GM23248 (cell line): ENCODE results near the gene SETMAR. TPM values are rescaled to one million over a fixed set of nuclear protein-coding genes. Genes with fewer than 3 reads are reported as not detected.

ENCODE experiments used
- DNase-seq: peaks from one replicate; pipeline ENCODE4 v3.0.0-alpha.2; 2015
- H2AFZ ChIP-seq: fragments of 200-600 bp; sonication (generic); 2 replicates; pipeline ENCODE4 v1.6.1; 2016; ENCODE audit warnings: antibody characterized with exemption
- H3F3A ChIP-seq: fragments of 200-600 bp; sonication (generic); 2 replicates; pipeline ENCODE4 v1.6.1; 2016; ENCODE audit warnings: mild to moderate bottlenecking, antibody characterized with exemption, mixed run types; ENCODE audit not compliant: insufficient read depth
- H3K27ac ChIP-seq: fragments of 200-600 bp; sonication (generic); 2 replicates; pipeline ENCODE4 v1.5.1; 2016; ENCODE audit warnings: mild to moderate bottlenecking
- H3K27me3 ChIP-seq: fragments of 200-600 bp; sonication (generic); replicated peaks from 2 replicates; pipeline ENCODE4 v1.6.1; 2016; ENCODE audit warnings: mild to moderate bottlenecking; ENCODE audit not compliant: insufficient read depth
- H3K36me3 ChIP-seq: fragments of 200-600 bp; sonication (generic); 2 replicates; pipeline ENCODE4 v1.6.1; 2016; ENCODE audit warnings: low read depth, mild to moderate bottlenecking
- H3K4me1 ChIP-seq: fragments of 200-600 bp; sonication (generic); 2 replicates; pipeline ENCODE4 v1.6.1; 2016; ENCODE audit warnings: mild to moderate bottlenecking; ENCODE audit not compliant: insufficient read depth
- H3K4me2 ChIP-seq: fragments of 200-600 bp; sonication (generic); one replicate; pipeline ENCODE4 v1.6.1; 2016; ENCODE audit warnings: mild to moderate bottlenecking; ENCODE audit not compliant: unreplicated experiment
- H3K4me3 ChIP-seq: fragments of 200-600 bp; sonication (generic); 2 replicates; pipeline ENCODE4 v1.5.1; 2016; ENCODE audit warnings: mild to moderate bottlenecking
- H3K79me2 ChIP-seq: fragments of 200-600 bp; sonication (generic); 2 replicates; pipeline ENCODE4 v1.6.1; 2016; ENCODE audit warnings: mild to moderate bottlenecking; ENCODE audit not compliant: insufficient read depth
- H3K9ac ChIP-seq: fragments of 200-600 bp; sonication (generic); 2 replicates; pipeline ENCODE4 v1.6.1; 2016; ENCODE audit warnings: mild to moderate bottlenecking
- H3K9me2 ChIP-seq: fragments of 200-600 bp; sonication (generic); 2 replicates; pipeline ENCODE4 v1.6.1; 2016; ENCODE audit warnings: mixed run types, mild to moderate bottlenecking, moderate library complexity; ENCODE audit not compliant: insufficient read depth
- H3K9me3 ChIP-seq: fragments of 200-600 bp; sonication (generic); one replicate; pipeline ENCODE4 v1.6.1; 2017; ENCODE audit warnings: low read depth
- H4K20me1 ChIP-seq: fragments of 200-600 bp; sonication (generic); 2 replicates; pipeline ENCODE4 v1.6.0; 2016; ENCODE audit not compliant: insufficient read depth
- EZH2 ChIP-seq: fragments of 200-600 bp; sonication (generic); IDR thresholded peaks from 2 replicates; pipeline ENCODE4 v1.6.1; 2018; ENCODE audit warnings: antibody characterized with exemption, mild to moderate bottlenecking; ENCODE audit not compliant: insufficient read depth, poor library complexity, severe bottlenecking
- EZH2phosphoT487 ChIP-seq: fragments of 200-600 bp; sonication (generic); IDR thresholded peaks from 2 replicates; pipeline ENCODE4 v1.6.1; 2018; ENCODE audit warnings: antibody characterized with exemption, moderate library complexity, mild to moderate bottlenecking, low read depth; ENCODE audit not compliant: insufficient read depth
- WGBS, 2 experiments: methylation state at CpG; one replicate each; pipeline ENCODE4 v1.1.6; 2015 to 2017; ENCODE audit warnings: low lambda C conversion rate in 2 of 2, low coverage in 1 of 2; ENCODE audit errors: missing lambda C conversion rate in 2 of 2; 5-methylcytosine and 5-hydroxymethylcytosine counted together
- in situ Hi-C: fragments of 300-500 bp; cut with MboI; formaldehyde crosslinking; loops from 2 replicates; pipeline ENCODE4 v1.15.0; 2020
- polyA plus RNA-seq: library from polyadenylated mRNA; unstranded; fragments of >200 nt; fragmentation: Nextera tagmentation; extraction: Ambion mirVana; gene quantifications from 2 replicates; pipeline ENCODE4 v1.2.1, GENCODE V29; 2016
- total RNA-seq: library from RNA; depleted of rRNA; stranded (reverse); fragments of >200 nt; shearing (Covaris generic); gene quantifications from 2 replicates; pipeline ENCODE4 v1.2.3, GENCODE V29; 2014; rRNA removed

SETMAR gene
- total and polyA plus RNA-seq, 2 experiments from 2014 or later: 7.2 to 12.5 TPM

DNA sequence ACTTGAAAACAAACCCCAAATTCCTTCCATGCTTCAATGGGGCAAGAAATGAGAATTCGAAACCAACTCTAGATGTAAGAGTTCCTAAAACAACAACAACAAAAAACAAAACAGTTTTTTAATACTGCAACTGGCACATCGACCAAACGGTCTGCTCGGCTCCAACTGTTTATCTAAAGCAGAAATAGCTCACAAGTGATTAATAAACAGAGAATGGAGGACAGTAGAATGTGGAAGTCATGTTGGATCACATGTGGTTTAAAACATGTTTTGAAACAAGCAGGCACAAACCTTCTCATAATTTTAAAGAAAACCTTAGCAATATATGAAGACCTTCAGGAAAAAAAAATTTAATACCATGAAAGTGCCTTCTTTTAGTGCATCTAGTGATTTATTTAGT is 55.1 kb downstream of the SETMAR start:
- no peaks in the 10 kb centered on the region for H3K9me2 ChIP-seq
- H3K4me2 ChIP-seq: no peak overlapping the region
- H3K27ac ChIP-seq: no peak overlapping the region
- H3K4me3 ChIP-seq: no peak overlapping the region
- TF ChIP-seq EZH2phosphoT487 (no peak), EZH2 (no peak)
- H3K79me2 ChIP-seq: no peaks in the 10 kb centered on the region
- H3K36me3 ChIP-seq: no peaks in the 10 kb centered on the region
- no peak for DNase-seq
- H2AFZ ChIP-seq: no peak overlapping the region
- in situ Hi-C loops: no loop called here
- no peaks in the 10 kb centered on the region for H3K9me3 ChIP-seq
- 89 to 91% methylated on average over 4 of the region's 4 CpGs for WGBS, 2 experiments
- H4K20me1 ChIP-seq: no peaks in the 10 kb centered on the region
- no peak overlapping the region for H3K9ac ChIP-seq
- H3F3A ChIP-seq: no peaks in the 10 kb centered on the region
- H3K27me3 ChIP-seq: no peaks in the 10 kb centered on the region
- 0 out of 2 replicates have a peak, but pooled peaks cover 4% of the 10 kb centered on the region for H3K4me1 ChIP-seq

- no peaks in the 10 kb centered on the region for H3F3A ChIP-seq
- DNase-seq: no peak
- no peak for TF ChIP-seq EZH2
- no peak for TF ChIP-seq EZH2phosphoT487
- H3K4me1 ChIP-seq: 0 out of 2 replicates have a peak, but pooled peaks cover 4% of the 10 kb centered on the region
- H3K36me3 ChIP-seq: no peaks in the 10 kb centered on the region
- H2AFZ ChIP-seq: no peak overlapping the region
- no peaks in the 10 kb centered on the region for H3K9me3 ChIP-seq
- no peak overlapping the region for H3K27ac ChIP-seq
- H4K20me1 ChIP-seq: no peaks in the 10 kb centered on the region
- no peak overlapping the region for H3K9ac ChIP-seq
- no peaks in the 10 kb centered on the region for H3K79me2 ChIP-seq
- no peaks in the 10 kb centered on the region for H3K27me3 ChIP-seq
- in situ Hi-C loops: no loop called here
- H3K4me3 ChIP-seq: no peak overlapping the region
- H3K9me2 ChIP-seq: no peaks in the 10 kb centered on the region
- 94 to 96% methylated on average over 12 of the region's 12 CpGs for WGBS, 2 experiments
- no peak overlapping the region for H3K4me2 ChIP-seq
These were observed 56.8 kb downstream of the SETMAR start for GRCh38 chr3:4359805-4360502.

DNA sequence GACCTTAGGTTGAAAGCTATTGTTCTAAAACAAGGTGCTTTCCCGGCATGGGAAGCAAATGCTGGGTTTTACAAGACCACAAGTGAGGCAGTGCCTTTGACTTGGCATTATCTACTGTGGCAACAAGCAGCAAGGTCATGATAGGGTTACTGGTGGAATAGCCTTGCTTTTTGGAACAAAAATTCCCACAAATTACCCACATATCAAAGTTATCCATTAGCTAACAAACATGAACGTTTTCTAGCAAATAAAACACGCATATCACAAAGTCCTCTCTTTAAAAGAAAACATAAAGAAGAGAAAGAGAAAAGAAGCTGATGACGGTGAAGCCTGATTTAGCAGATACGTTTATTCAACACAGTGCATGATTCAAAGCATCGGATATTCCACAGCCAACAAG is 57.6 kb downstream of the SETMAR start:
- H3K9me2 ChIP-seq: no peaks in the 10 kb centered on the region
- TF ChIP-seq EZH2: no peak
- no peak for TF ChIP-seq EZH2phosphoT487
- no peaks in the 10 kb centered on the region for H3K27me3 ChIP-seq
- 78 to 80% methylated on average over 6 of the region's 6 CpGs for WGBS, 2 experiments
- no peaks in the 10 kb centered on the region for H4K20me1 ChIP-seq
- H2AFZ ChIP-seq: no peak overlapping the region
- no peak overlapping the region for H3K9ac ChIP-seq
- H3K4me2 ChIP-seq: no peak overlapping the region
- no peaks in the 10 kb centered on the region for H3K36me3 ChIP-seq
- no peaks in the 10 kb centered on the region for H3F3A ChIP-seq
- H3K4me3 ChIP-seq: no peak overlapping the region
- in situ Hi-C loops: no loop called here
- H3K4me1 ChIP-seq: 0 out of 2 replicates have a peak, but pooled peaks cover 1% of the 10 kb centered on the region
- no peak overlapping the region for H3K27ac ChIP-seq
- no peaks in the 10 kb centered on the region for H3K79me2 ChIP-seq
- no peaks in the 10 kb centered on the region for H3K9me3 ChIP-seq
- DNase-seq: no peak

DNA sequence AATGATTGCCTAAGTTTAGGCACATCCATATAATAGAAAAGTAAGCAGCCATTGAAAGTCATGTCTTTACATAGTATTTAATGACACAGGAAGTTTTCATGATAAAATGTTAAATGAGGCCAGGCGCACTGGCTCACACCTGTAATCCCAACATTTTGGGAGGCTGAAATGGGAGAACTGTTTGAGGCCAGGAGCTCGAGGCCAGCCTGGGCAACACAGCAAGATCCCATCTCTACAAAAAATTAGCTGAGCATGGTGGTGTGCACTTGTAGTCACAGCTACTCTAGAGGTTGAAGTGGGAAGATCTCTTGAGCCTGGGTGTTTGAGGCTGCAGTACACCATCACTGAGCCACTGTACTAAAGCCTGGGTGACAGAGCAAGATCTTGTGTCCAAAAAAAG is 59.4 kb downstream of the SETMAR start:
- 85 to 90% methylated on average over 2 of the region's 2 CpGs for WGBS, 2 experiments
- H3K27ac ChIP-seq: no peak overlapping the region
- no peaks in the 10 kb centered on the region for H3K27me3 ChIP-seq
- H3K36me3 ChIP-seq: no peaks in the 10 kb centered on the region
- in situ Hi-C loops: no loop called here
- no peak overlapping the region for H3K4me3 ChIP-seq
- no peak overlapping the region for H3K4me2 ChIP-seq
- H3K9ac ChIP-seq: no peak overlapping the region
- no peaks in the 10 kb centered on the region for H3F3A ChIP-seq
- TF ChIP-seq EZH2phosphoT487 (no peak), EZH2 (no peak)
- H2AFZ ChIP-seq: no peak overlapping the region
- H3K9me2 ChIP-seq: no peaks in the 10 kb centered on the region
- H4K20me1 ChIP-seq: no peaks in the 10 kb centered on the region
- no peaks in the 10 kb centered on the region for H3K4me1 ChIP-seq
- DNase-seq: no peak
- H3K9me3 ChIP-seq: no peaks in the 10 kb centered on the region
- H3K79me2 ChIP-seq: no peaks in the 10 kb centered on the region

Other genes starting within 250 kb of the SETMAR start
- gene SUMF1, start 163.9 kb downstream of the SETMAR start, total RNA-seq: 79.9 and 88.1 TPM in 2 replicates
- 55.3 and 56.9 TPM in 2 replicates for gene SUMF1, start 163.9 kb downstream of the SETMAR start, polyA plus RNA-seq
- 2.5 and 6.8 TPM in 2 replicates for gene ITPR1, start 190.0 kb downstream of the SETMAR start, total RNA-seq
- 1.4 and 2.1 TPM in 2 replicates for gene ITPR1, start 190.0 kb downstream of the SETMAR start, polyA plus RNA-seq